IPS DF 6.9 (cell line): Measurements from ENCODE around the gene RSPO3.
"Not testable (repeated sequence)": the region's sequence is repeated elsewhere in the genome, so short reads cannot be mapped to it uniquely, and the experiment has no call there.

Experiments
- DNase-seq: peaks from one replicate; pipeline ENCODE4 v3.0.0-alpha.2; 2013; ENCODE audit warnings: low read depth, low spot score
- H3K27ac ChIP-seq: one replicate; pipeline ENCODE4 v1.5.1; 2013; ENCODE audit warnings: low read length, control low read depth
- H3K27me3 ChIP-seq: 2 replicates; pipeline ENCODE4 v1.6.1; 2013; ENCODE audit warnings: mild to moderate bottlenecking, low read length; ENCODE audit not compliant: control insufficient read depth, insufficient read depth
- H3K36me3 ChIP-seq: 2 replicates; pipeline ENCODE4 v1.6.1; 2013; ENCODE audit warnings: low read length; ENCODE audit not compliant: control insufficient read depth, insufficient read depth
- H3K4me1 ChIP-seq: 2 replicates; pipeline ENCODE4 v1.6.1; 2013; ENCODE audit warnings: low read length; ENCODE audit not compliant: control insufficient read depth, insufficient read depth
- H3K4me3 ChIP-seq: 2 replicates; pipeline ENCODE4 v1.5.1; 2013; ENCODE audit warnings: mild to moderate bottlenecking, low read length
- H3K9me3 ChIP-seq: 2 replicates; pipeline ENCODE4 v1.6.1; 2013; ENCODE audit warnings: low read length, inconsistent platforms; ENCODE audit not compliant: control insufficient read depth, insufficient read depth
- whole genome bisulfite sequencing: extraction: QIAGEN DNeasy Blood & Tissue Kit; methylation state at CpG from one replicate; pipeline ENCODE4 v1.1.7; 2013; ENCODE audit warnings: mixed read lengths, missing lambda C conversion rate; ENCODE audit not compliant: insufficient read length, insufficient coverage; 5-methylcytosine and 5-hydroxymethylcytosine counted together

The RSPO3 gene

DNA sequence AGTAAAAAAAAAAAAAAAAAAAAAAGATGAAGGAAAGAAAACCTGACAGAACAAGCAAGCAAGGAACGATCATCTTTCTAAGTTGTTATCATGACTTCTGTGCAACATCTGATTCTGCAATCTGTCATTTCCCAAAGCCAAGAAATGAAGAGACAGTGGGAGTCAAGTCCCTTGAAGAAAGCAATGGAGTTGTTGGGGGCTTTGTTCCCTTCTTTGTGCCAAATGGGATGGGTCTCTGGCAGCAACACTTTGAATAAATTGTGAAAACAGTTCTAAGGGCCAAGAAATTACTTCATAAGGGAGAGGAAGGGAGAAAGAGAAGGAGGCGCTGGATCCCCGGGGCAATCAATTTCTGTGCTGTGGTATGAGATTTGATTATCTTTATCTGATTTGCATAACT is 33.3 kb upstream of the RSPO3 start:
- no peaks in the 10 kb centered on the region for H3K36me3 ChIP-seq
- no peak for DNase-seq
- H3K27ac ChIP-seq = no peak overlapping the region
- H3K4me3 ChIP-seq = no peak overlapping the region
- H3K9me3 ChIP-seq = no peaks in the 10 kb centered on the region
- H3K4me1 ChIP-seq = no peaks in the 10 kb centered on the region; the same call in 1 of the 2 replicates
- H3K27me3 ChIP-seq = no peaks in the 10 kb centered on the region
- no CpG with 5 or more reads among the region's 3 CpGs for WGBS

DNA sequence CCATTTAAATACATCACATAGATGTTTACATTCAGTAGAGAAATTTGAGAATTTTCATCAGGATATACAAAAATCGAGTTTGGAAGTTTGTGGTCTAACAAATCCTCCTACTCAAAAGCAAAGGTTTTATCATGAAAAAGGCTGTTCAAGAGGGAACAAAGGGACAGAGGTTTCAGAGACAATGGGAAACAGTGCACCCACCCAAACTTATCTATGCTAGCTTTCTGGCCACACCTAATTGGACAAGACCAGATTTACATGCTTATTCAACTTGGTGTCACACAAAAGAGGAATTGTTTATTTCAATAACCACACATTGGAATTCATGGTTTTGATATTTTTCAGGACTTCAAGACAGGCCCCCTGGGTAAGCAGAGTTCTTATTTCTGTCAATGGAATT is 28.4 kb upstream of the RSPO3 start:
- Histone ChIP-seq H3K4me1 (no peaks in the 10 kb centered on the region; the same call in 1 of the 2 replicates), H3K9me3 (no peaks in the 10 kb centered on the region), H3K27me3 (no peaks in the 10 kb centered on the region), H3K36me3 (no peaks in the 10 kb centered on the region), H3K4me3 (no peak overlapping the region), H3K27ac (no peak overlapping the region)
- WGBS = no CpG with 5 or more reads among the region's 1 CpG
- DNase-seq = no peak

DNA sequence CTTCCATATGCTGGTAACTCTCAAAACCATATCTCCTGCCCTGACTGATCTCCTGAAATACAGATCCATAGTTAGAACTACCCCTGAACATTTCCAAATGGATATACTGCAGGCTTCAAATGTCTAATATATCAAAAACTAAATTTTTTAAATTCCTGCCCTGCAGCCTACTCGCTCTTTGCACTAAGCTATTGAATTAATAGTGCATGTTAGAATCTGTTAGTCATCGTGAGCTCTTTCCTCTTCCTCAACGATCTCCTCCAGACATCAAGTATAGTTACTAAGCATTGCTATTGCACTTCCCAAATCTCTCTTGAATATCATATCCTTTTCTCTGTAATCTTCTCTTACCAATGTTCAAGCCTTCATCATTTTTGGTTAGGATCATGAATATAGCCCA is 26.0 kb upstream of the RSPO3 start:
- no CpG with 5 or more reads among the region's 3 CpGs for WGBS
- H3K27ac ChIP-seq = no peak overlapping the region
- no peaks in the 10 kb centered on the region for H3K27me3 ChIP-seq
- no peaks in the 10 kb centered on the region for H3K36me3 ChIP-seq
- H3K4me3 ChIP-seq = no peak overlapping the region
- no peaks in the 10 kb centered on the region for H3K9me3 ChIP-seq
- H3K4me1 ChIP-seq = no peaks in the 10 kb centered on the region; the same call in 1 of the 2 replicates
- no peak for DNase-seq

DNA sequence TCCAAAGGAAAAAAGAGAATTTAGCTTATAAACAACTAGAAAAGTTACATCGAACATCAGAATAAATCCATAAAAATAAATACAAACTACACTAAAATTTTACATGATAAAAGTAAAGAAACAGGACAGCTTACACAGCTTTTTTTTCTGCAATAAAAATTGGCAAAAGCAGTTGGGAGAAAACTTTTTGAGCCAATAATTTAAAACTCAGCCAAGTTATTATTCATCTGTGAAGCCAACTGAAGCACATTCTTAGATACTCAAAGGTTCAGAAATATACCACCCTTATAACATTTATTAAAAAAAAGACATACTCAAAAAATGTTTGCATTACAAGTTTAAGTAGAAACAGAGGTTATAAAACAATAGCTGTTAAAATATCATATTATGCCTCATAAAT is 23.7 kb upstream of the RSPO3 start:
- no peaks in the 10 kb centered on the region for H3K27me3 ChIP-seq
- H3K4me1 ChIP-seq = no peaks in the 10 kb centered on the region
- H3K27ac ChIP-seq = no peak overlapping the region
- no peaks in the 10 kb centered on the region for H3K36me3 ChIP-seq
- H3K4me3 ChIP-seq = no peak overlapping the region
- WGBS = no CpG with 5 or more reads among the region's 1 CpG
- no peak for DNase-seq
- no peaks in the 10 kb centered on the region for H3K9me3 ChIP-seq

DNA sequence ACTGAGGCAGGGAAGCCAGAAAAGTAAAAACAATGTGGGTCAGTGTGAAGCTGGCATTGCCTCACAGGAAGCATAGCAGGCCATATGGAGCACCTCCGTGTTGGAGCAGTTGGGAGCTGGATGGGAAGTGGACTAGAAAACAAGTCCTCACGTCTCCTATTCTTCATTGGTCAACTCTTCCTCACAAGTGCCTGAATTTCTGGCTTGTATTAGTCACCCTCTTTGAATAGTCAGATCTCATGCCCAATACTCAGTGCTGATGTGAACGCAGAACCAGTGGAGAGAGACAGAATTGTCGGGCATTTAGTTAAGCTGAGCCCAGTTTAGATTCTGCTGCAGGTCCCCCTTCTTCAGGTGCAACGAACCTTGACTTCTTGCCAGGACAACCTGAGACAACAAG is 22.3 kb upstream of the RSPO3 start:
- H3K36me3 ChIP-seq = no peaks in the 10 kb centered on the region
- H3K9me3 ChIP-seq = no peaks in the 10 kb centered on the region
- H3K27me3 ChIP-seq = no peaks in the 10 kb centered on the region
- no peak overlapping the region for H3K4me3 ChIP-seq
- no CpG with 5 or more reads among the region's 5 CpGs for WGBS
- no peak overlapping the region for H3K27ac ChIP-seq
- DNase-seq = no peak
- no peaks in the 10 kb centered on the region for H3K4me1 ChIP-seq

DNA sequence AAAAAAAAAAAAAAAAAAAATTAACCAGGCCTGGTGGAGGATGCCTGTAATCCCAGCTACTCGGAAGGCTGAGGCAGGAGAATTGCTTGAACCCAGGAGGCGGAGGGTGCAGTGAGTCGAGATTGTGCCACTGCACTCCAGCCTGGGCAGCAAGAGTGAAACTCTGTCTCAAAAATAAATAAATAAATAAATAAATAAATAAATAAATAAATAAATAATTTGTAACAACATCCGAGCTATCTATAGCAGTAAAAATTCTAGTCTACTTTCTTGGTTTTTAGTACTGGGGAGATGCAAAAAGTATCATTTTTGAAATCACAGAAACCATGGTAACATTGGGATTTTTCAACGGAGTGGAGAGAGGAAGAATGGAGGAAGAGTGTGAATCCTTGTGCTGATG is 21.0 kb upstream of the RSPO3 start:
- H3K27ac ChIP-seq, H3K27me3 ChIP-seq, H3K4me1 ChIP-seq, H3K36me3 ChIP-seq, DNase-seq, H3K4me3 ChIP-seq, H3K9me3 ChIP-seq: not testable (repeated sequence)
- WGBS = no CpG with 5 or more reads among the region's 5 CpGs

DNA sequence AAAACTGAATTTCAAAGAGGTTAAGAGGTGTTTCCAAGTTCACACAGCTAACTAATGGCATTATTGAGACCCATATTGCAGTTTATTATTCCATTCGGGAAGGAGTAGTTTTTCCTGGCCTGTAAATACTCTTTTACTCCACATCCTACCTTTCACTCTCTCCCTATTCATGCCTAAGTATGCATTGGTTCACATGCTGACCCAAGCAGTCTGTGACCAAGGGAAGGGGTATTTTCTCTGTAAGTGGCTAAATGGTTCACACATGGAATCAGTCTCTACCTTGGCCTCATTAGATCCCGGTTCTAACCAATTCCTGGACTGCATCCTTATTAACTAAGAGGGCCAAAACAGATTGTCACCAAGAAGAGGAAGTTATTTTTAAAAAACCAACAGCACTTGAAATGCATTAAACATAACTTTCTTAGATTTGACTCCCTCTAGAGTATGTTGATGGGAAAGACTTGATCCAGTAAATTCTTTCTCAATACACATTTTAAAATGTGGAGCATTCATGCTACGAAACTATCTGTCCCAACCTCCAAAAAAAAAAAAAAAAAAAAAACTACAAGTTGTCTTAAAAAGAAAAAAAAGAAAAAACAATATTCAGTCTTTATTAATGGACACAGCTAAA is 17.8 kb upstream of the RSPO3 start:
- no peak overlapping the region for H3K27ac ChIP-seq
- H3K9me3 ChIP-seq = no peaks in the 10 kb centered on the region
- H3K36me3 ChIP-seq = no peaks in the 10 kb centered on the region
- H3K4me1 ChIP-seq = no peaks in the 10 kb centered on the region
- WGBS = no CpG with 5 or more reads among the region's 3 CpGs
- H3K27me3 ChIP-seq = no peaks in the 10 kb centered on the region
- DNase-seq = no peak
- H3K4me3 ChIP-seq = no peak overlapping the region

DNA sequence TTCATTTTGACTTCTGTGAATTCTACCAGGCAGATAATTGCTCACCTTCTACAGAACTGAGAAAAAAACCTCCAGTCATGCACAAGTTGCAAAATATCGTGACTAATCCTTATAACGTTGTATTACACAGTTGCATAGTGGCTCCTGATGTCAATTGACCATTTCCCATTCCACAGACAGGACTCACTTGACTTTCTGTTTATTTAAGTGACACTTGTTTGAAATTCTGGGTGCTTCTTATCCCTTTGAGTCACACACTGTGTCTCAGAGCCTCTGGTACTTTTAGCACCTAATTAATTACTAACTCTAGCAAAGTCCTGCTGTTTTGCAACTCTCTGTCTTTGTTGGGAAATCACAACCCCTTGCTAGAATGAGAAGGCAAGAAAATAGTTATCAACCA is 16.2 kb upstream of the RSPO3 start:
- no CpG with 5 or more reads among the region's 2 CpGs for WGBS
- Histone ChIP-seq H3K4me3 (no peak overlapping the region), H3K27ac (no peak overlapping the region), H3K9me3 (no peaks in the 10 kb centered on the region), H3K4me1 (no peaks in the 10 kb centered on the region), H3K36me3 (no peaks in the 10 kb centered on the region), H3K27me3 (no peaks in the 10 kb centered on the region)
- no peak for DNase-seq

DNA sequence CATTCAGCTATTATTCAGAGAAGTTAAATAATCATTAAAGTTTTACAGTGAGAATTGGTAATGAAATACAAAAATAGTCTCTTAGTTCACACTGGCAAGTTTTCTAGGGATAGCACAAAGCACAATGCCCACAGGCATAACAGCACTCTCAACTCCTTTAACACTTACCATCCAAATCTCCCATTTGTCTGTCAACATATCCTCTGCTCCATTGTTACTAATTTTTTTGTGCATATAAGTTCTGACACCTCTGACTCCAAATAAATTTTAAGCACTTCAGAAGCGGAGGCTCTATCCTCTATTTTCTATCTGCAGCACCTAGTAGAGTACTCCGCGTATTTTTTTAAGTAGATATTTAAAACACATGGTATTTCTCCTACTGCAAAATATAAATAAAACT is 15.6 kb upstream of the RSPO3 start:
- DNase-seq = no peak
- H3K27ac ChIP-seq = no peak overlapping the region
- no peak overlapping the region for H3K4me3 ChIP-seq
- no peaks in the 10 kb centered on the region for H3K9me3 ChIP-seq
- H3K36me3 ChIP-seq = no peaks in the 10 kb centered on the region
- no CpG with 5 or more reads among the region's 3 CpGs for WGBS
- no peaks in the 10 kb centered on the region for H3K27me3 ChIP-seq
- no peaks in the 10 kb centered on the region for H3K4me1 ChIP-seq

DNA sequence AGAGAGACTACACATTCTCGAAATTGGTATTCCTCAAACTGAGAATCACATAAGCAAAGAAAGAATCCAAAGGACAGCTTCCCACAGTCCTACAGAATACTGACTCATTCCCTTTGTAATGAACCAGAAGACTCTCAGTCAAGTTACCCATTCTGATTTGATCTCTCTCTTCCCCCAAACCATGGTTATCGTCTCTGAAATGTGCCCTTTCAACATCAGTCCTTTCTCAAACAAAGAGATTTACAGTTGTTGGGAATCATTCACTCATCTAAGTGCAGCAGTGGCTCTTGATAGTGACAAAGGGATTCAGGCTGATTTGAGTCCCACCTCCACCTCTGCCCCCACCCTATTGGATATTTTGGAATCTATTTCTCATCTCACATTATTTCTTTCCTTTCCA is 15.0 kb upstream of the RSPO3 start:
- no peak overlapping the region for H3K4me3 ChIP-seq
- H3K27me3 ChIP-seq = no peaks in the 10 kb centered on the region
- H3K36me3 ChIP-seq = no peaks in the 10 kb centered on the region
- no peaks in the 10 kb centered on the region for H3K9me3 ChIP-seq
- no peak overlapping the region for H3K27ac ChIP-seq
- no peak for DNase-seq
- H3K4me1 ChIP-seq = no peaks in the 10 kb centered on the region
- no CpG with 5 or more reads among the region's 2 CpGs for WGBS

DNA sequence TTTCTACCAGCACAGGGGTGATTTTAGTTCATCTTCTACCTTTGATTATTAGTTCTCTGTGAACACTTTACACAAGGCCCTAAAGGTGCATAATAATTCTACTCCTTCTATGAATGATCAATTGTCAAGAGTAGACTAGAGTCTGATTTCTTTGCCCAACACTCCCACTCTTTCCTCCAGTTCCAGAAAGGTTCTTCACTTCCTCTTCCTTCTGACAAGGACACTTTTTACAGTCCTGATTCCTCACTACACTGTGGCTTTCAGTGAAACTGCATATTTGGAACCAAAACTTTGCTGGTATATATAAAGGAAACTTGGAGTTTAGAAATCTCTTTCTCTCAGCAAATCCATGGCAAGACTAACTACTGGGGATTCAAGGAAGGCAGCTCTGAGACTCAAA is 10.6 kb upstream of the RSPO3 start:
- Histone ChIP-seq H3K27ac (no peak overlapping the region), H3K9me3 (no peaks in the 10 kb centered on the region)

More for the DNA sequence above, 10.6 kb upstream of the RSPO3 start:
- Histone ChIP-seq H3K4me1 (no peaks in the 10 kb centered on the region), H3K4me3 (no peak overlapping the region), H3K27me3 (no peaks in the 10 kb centered on the region; the same call in 1 of the 2 replicates), H3K36me3 (no peaks in the 10 kb centered on the region)
- no peak for DNase-seq
